ENCODE data around the gene JAK1.

The JAK1 gene

DNA sequence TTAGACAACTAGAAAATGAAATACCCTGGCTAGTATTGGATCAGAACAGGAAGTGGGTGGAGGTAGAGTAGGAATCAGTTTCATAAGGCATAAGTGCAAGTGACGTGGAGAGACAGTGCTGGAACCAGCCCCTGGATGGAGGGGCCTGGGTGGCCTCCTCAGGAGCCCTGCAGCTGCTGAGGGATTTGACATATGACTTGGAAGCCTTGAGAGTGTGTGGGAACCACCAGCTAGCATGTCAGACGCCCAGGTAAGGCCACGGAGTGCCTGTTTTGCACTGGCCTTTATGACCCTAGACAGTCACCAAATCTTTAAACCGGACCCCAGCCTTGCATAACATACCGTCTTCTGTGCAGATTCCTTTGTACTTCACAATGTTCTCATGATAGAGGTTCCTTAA, 127.1 kb downstream of the JAK1 start:
- Histone ChIP-seq H3F3A (ENCODE audit: low read depth) (no peaks in the 10 kb centered on the region), H3K27me3 (ENCODE audit: insufficient read depth, low read length, poor library complexity, severe bottlenecking) (no peaks in the 10 kb centered on the region), H4K20me1 (ENCODE audit: insufficient read depth, low read length, poor library complexity, severe bottlenecking) (no peaks in the 10 kb centered on the region), H3K9ac (ENCODE audit: low read depth, low read length, poor library complexity, severe bottlenecking) (no peak overlapping the region), H3K4me3 (ENCODE audit: low read length, poor library complexity, severe bottlenecking) (no peak overlapping the region), H2AFZ (ENCODE audit: low read length) (no peak overlapping the region), H3K4me1 (ENCODE audit: insufficient read depth, low read length, poor library complexity, severe bottlenecking) (no peaks in the 10 kb centered on the region), H3K9me2 (replicated peaks; ENCODE audit: low read depth, low read length) (no peaks in the 10 kb centered on the region), H3K79me2 (ENCODE audit: insufficient read depth, low read length) (no peaks in the 10 kb centered on the region), H3K36me3 (ENCODE audit: insufficient read depth, low read length) (peaks cover 86% of the 10 kb centered on the region; the same call in 1 of the 2 replicates), H3K4me2 (ENCODE audit: low read depth, low read length, poor library complexity, severe bottlenecking) (no peak overlapping the region), H3K9me3 (ENCODE audit: insufficient read depth, low read depth, low read length) (no peaks in the 10 kb centered on the region)
- TF ChIP-seq CTCF (conservative IDR thresholded peaks at IDR 0.05; ENCODE audit: low read length) = no peak
- no peak for TF ChIP-seq EZH2phosphoT487 (IDR thresholded peaks at IDR 0.05; ENCODE audit: borderline replicate concordance)

DNA sequence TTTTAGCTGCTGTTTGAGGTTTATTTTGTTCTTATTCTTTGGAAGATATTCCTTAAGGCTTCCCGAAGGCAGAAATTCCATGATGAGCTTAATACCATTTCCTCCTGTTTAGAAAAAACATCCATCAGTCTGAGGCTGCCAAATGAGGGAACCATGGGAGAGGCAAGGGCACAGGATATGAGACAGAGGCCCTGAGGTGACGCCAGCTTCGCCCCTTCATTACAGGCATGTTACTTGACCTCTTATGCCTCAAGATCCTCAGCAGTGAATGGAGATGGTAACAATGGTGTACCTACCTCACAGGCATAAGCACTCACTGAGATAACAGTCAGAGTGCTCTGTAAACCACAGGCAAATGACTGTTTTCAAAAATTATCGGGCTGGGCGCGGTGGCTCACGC, 127.9 kb downstream of the JAK1 start:
- H3F3A ChIP-seq (ENCODE audit: low read depth) = no peaks in the 10 kb centered on the region
- no peaks in the 10 kb centered on the region for H3K9me2 ChIP-seq (replicated peaks; ENCODE audit: low read depth, low read length)
- H3K4me1 ChIP-seq (ENCODE audit: insufficient read depth, low read length, poor library complexity, severe bottlenecking) = no peaks in the 10 kb centered on the region
- H3K9me3 ChIP-seq (ENCODE audit: insufficient read depth, low read depth, low read length) = no peaks in the 10 kb centered on the region
- H2AFZ ChIP-seq (ENCODE audit: low read length) = no peak overlapping the region
- H3K4me2 ChIP-seq (ENCODE audit: low read depth, low read length, poor library complexity, severe bottlenecking) = no peak overlapping the region
- no peaks in the 10 kb centered on the region for H3K27me3 ChIP-seq (ENCODE audit: insufficient read depth, low read length, poor library complexity, severe bottlenecking)
- no peak overlapping the region for H3K4me3 ChIP-seq (ENCODE audit: low read length, poor library complexity, severe bottlenecking)
- no peak for TF ChIP-seq CTCF (conservative IDR thresholded peaks at IDR 0.05; ENCODE audit: low read length)
- TF ChIP-seq EZH2phosphoT487 (IDR thresholded peaks at IDR 0.05; ENCODE audit: borderline replicate concordance) = no peak
- H3K36me3 ChIP-seq (ENCODE audit: insufficient read depth, low read length) = peaks cover 86% of the 10 kb centered on the region; the same call in 1 of the 2 replicates
- H3K79me2 ChIP-seq (ENCODE audit: insufficient read depth, low read length) = no peaks in the 10 kb centered on the region
- no peak overlapping the region for H3K9ac ChIP-seq (ENCODE audit: low read depth, low read length, poor library complexity, severe bottlenecking)
- no peaks in the 10 kb centered on the region for H4K20me1 ChIP-seq (ENCODE audit: insufficient read depth, low read length, poor library complexity, severe bottlenecking)

- Histone ChIP-seq H3K9me2 (replicated peaks; ENCODE audit: low read depth, low read length) (no peaks in the 10 kb centered on the region), H3K79me2 (ENCODE audit: insufficient read depth, low read length) (no peaks in the 10 kb centered on the region), H3K27me3 (ENCODE audit: insufficient read depth, low read length, poor library complexity, severe bottlenecking) (no peaks in the 10 kb centered on the region), H3K4me2 (ENCODE audit: low read depth, low read length, poor library complexity, severe bottlenecking) (no peak overlapping the region), H2AFZ (ENCODE audit: low read length) (no peak overlapping the region), H3F3A (ENCODE audit: low read depth) (no peaks in the 10 kb centered on the region), H3K9me3 (ENCODE audit: insufficient read depth, low read depth, low read length) (no peaks in the 10 kb centered on the region), H3K4me1 (ENCODE audit: insufficient read depth, low read length, poor library complexity, severe bottlenecking) (no peaks in the 10 kb centered on the region), H3K4me3 (ENCODE audit: low read length, poor library complexity, severe bottlenecking) (no peak overlapping the region), H4K20me1 (ENCODE audit: insufficient read depth, low read length, poor library complexity, severe bottlenecking) (no peaks in the 10 kb centered on the region), H3K9ac (ENCODE audit: low read depth, low read length, poor library complexity, severe bottlenecking) (no peak overlapping the region), H3K36me3 (ENCODE audit: insufficient read depth, low read length) (peaks cover 96% of the 10 kb centered on the region)
- TF ChIP-seq CTCF (conservative IDR thresholded peaks at IDR 0.05; ENCODE audit: low read length) = no peak
- TF ChIP-seq EZH2phosphoT487 (IDR thresholded peaks at IDR 0.05; ENCODE audit: borderline replicate concordance) = no peak
These were observed 129.5 kb downstream of the JAK1 start for GRCh38 chr1:64836802-64837201.

Data from Loucy (cell line).